ENCODE results near the gene CPEB3. TPM values are rescaled to one million over a fixed set of nuclear protein-coding genes. Genes with fewer than 3 reads are reported as not detected.

The CPEB3 gene
- total and polyA plus RNA-seq, 4 donors, result 2.1 to 8.4 (median 5.1) TPM

DNA sequence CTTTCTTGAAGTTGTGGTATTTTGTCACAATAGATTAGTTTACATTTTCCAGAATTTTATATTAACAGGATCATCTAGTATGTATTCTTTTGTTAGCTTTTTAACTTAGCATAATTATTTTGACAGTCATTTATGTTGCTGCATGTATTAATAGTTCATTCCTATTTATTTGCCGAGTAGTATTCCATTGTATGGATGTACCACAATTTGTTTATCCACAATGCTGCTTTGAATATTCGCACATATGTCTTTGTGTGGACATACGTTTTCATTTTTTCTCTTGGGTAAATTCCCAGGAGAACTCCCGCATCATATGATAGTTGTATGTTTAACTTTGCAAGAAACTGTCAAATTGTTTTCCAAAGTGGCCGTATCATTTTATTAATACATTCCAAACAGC lies 115.7 kb downstream of the CPEB3 start:
- WGBS, result 96% methylated on average over 5 of the region's 5 CpGs
- H3K27me3 ChIP-seq (ENCODE audit: control insufficient read depth in 4 of 4, insufficient read depth in 4 of 4, low read length in 3 of 4), result no peaks in the 10 kb centered on the region
- H3K9me3 ChIP-seq (ENCODE audit: control insufficient read depth in 4 of 4, low read length in 3 of 4), result no peaks in the 10 kb centered on the region
- no peaks in the 10 kb centered on the region for H3K36me3 ChIP-seq (ENCODE audit: control insufficient read depth in 4 of 4, insufficient read depth in 3 of 4, low read depth in 1 of 4, low read length in 3 of 4)
- TF ChIP-seq SP1 (IDR thresholded peaks at IDR 0.05) (no peak), YY1 (IDR thresholded peaks at IDR 0.05) (no peak), NR2F2 (IDR thresholded peaks at IDR 0.05) (no peak), TAF1 (conservative IDR thresholded peaks at IDR 0.05) (no peak)
- TF ChIP-seq, protein P1, sequence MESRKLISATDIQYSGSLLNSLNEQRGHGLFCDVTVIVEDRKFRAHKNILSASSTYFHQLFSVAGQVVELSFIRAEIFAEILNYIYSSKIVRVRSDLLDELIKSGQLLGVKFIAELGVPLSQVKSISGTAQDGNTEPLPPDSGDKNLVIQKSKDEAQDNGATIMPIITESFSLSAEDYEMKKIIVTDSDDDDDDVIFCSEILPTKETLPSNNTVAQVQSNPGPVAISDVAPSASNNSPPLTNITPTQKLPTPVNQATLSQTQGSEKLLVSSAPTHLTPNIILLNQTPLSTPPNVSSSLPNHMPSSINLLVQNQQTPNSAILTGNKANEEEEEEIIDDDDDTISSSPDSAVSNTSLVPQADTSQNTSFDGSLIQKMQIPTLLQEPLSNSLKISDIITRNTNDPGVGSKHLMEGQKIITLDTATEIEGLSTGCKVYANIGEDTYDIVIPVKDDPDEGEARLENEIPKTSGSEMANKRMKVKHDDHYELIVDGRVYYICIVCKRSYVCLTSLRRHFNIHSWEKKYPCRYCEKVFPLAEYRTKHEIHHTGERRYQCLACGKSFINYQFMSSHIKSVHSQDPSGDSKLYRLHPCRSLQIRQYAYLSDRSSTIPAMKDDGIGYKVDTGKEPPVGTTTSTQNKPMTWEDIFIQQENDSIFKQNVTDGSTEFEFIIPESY (IDR thresholded peaks at IDR 0.05), result no peak
- TF ChIP-seq, protein P2, sequence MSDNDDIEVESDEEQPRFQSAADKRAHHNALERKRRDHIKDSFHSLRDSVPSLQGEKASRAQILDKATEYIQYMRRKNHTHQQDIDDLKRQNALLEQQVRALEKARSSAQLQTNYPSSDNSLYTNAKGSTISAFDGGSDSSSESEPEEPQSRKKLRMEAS (IDR thresholded peaks at IDR 0.05), result no peak
- H3K4me3 ChIP-seq (ENCODE audit: low read depth in 1 of 3, low read length in 3 of 3), result no peak overlapping the region
- DNase-seq (ENCODE audit: low spot score), result no peak
- no peak overlapping the region for H3K27ac ChIP-seq (ENCODE audit: low read depth in 1 of 2, low read length in 2 of 2)
- no peak overlapping the region for H3K9ac ChIP-seq (ENCODE audit: low read depth in 1 of 2, low read length in 2 of 2)
- H3K4me1 ChIP-seq (ENCODE audit: control insufficient read depth in 4 of 4, insufficient read depth in 4 of 4, low read length in 3 of 4), result no peaks in the 10 kb centered on the region

DNA sequence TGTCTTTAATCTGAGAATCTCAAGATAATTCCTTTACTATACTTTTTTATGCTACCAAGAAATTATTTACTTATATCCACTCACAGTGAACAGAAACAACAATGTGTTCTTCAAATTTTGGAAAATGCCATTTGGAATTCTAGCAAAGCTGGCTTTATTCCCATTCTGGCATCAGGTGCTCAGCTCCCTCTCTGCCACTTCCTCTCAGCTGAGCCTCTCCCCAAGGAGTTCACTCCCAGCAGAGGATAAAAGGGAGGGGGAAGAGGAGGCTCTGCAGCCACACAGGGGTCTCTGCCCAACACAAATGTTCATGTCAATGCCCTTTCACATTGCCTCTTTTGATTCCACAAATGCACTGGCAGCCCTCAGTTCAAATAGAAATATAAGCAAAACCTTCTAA lies 116.9 kb downstream of the CPEB3 start:
- Histone ChIP-seq H3K27ac (ENCODE audit: low read depth in 1 of 2, low read length in 2 of 2) (no peak overlapping the region), H3K27me3 (ENCODE audit: control insufficient read depth in 4 of 4, insufficient read depth in 4 of 4, low read length in 3 of 4) (no peaks in the 10 kb centered on the region), H3K36me3 (ENCODE audit: control insufficient read depth in 4 of 4, insufficient read depth in 3 of 4, low read depth in 1 of 4, low read length in 3 of 4) (no peaks in the 10 kb centered on the region), H3K9ac (ENCODE audit: low read depth in 1 of 2, low read length in 2 of 2) (no peak overlapping the region), H3K4me1 (ENCODE audit: control insufficient read depth in 4 of 4, insufficient read depth in 4 of 4, low read length in 3 of 4) (no peaks in the 10 kb centered on the region), H3K4me3 (ENCODE audit: low read depth in 1 of 3, low read length in 3 of 3) (no peak overlapping the region), H3K9me3 (ENCODE audit: control insufficient read depth in 4 of 4, low read length in 3 of 4) (no peaks in the 10 kb centered on the region)
- DNase-seq (ENCODE audit: low spot score), result no peak
- TF ChIP-seq, protein P1 (IDR thresholded peaks at IDR 0.05), result no peak
- TF ChIP-seq, protein P3, sequence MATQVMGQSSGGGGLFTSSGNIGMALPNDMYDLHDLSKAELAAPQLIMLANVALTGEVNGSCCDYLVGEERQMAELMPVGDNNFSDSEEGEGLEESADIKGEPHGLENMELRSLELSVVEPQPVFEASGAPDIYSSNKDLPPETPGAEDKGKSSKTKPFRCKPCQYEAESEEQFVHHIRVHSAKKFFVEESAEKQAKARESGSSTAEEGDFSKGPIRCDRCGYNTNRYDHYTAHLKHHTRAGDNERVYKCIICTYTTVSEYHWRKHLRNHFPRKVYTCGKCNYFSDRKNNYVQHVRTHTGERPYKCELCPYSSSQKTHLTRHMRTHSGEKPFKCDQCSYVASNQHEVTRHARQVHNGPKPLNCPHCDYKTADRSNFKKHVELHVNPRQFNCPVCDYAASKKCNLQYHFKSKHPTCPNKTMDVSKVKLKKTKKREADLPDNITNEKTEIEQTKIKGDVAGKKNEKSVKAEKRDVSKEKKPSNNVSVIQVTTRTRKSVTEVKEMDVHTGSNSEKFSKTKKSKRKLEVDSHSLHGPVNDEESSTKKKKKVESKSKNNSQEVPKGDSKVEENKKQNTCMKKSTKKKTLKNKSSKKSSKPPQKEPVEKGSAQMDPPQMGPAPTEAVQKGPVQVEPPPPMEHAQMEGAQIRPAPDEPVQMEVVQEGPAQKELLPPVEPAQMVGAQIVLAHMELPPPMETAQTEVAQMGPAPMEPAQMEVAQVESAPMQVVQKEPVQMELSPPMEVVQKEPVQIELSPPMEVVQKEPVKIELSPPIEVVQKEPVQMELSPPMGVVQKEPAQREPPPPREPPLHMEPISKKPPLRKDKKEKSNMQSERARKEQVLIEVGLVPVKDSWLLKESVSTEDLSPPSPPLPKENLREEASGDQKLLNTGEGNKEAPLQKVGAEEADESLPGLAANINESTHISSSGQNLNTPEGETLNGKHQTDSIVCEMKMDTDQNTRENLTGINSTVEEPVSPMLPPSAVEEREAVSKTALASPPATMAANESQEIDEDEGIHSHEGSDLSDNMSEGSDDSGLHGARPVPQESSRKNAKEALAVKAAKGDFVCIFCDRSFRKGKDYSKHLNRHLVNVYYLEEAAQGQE (IDR thresholded peaks at IDR 0.05), result no peak
- TF ChIP-seq RAD21 (IDR thresholded peaks at IDR 0.05) (no peak), JUND (IDR thresholded peaks at IDR 0.05) (no peak), RXRA (IDR thresholded peaks at IDR 0.05) (no peak), EGR1 (IDR thresholded peaks at IDR 0.05; ENCODE audit: low read depth in 2 of 2) (no peak), GABPA (IDR thresholded peaks at IDR 0.05 in 1 of 2, conservative IDR thresholded peaks at IDR 0.05 in 1 of 2) (no peak), SP1 (IDR thresholded peaks at IDR 0.05) (no peak), HNF4G (IDR thresholded peaks at IDR 0.05) (no peak), HNF4A (conservative IDR thresholded peaks at IDR 0.05) (no peak), FOXA2 (IDR thresholded peaks at IDR 0.05) (no peak), NR2F2 (IDR thresholded peaks at IDR 0.05) (no peak), FOXA1 (IDR thresholded peaks at IDR 0.05) (no peak)
- TF ChIP-seq, protein P4, sequence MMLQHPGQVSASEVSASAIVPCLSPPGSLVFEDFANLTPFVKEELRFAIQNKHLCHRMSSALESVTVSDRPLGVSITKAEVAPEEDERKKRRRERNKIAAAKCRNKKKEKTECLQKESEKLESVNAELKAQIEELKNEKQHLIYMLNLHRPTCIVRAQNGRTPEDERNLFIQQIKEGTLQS (IDR thresholded peaks at IDR 0.05), result no peak
- TF ChIP-seq, protein P2 (IDR thresholded peaks at IDR 0.05), result no peak

Measured in liver (tissue), 9 donors.